Activated CD4-positive, CD25-positive, alpha-beta regulatory T cell treated with anti-CD3 and anti-CD28 coated beads, Interleukin-2, amount 50 U/mL, for 16 hours (primary cell): Measurements from ENCODE around the gene UTP11.

Experiments
- DNase-seq: peaks from one replicate; pipeline ENCODE4 v3.0.0-alpha.2; 2020; ENCODE audit warnings: low read depth, low spot score

Gene UTP11

GRCh38 chr1:38045401-38046332 lies 33.1 kb downstream of the UTP11 start:
- no peak for DNase-seq

DNA sequence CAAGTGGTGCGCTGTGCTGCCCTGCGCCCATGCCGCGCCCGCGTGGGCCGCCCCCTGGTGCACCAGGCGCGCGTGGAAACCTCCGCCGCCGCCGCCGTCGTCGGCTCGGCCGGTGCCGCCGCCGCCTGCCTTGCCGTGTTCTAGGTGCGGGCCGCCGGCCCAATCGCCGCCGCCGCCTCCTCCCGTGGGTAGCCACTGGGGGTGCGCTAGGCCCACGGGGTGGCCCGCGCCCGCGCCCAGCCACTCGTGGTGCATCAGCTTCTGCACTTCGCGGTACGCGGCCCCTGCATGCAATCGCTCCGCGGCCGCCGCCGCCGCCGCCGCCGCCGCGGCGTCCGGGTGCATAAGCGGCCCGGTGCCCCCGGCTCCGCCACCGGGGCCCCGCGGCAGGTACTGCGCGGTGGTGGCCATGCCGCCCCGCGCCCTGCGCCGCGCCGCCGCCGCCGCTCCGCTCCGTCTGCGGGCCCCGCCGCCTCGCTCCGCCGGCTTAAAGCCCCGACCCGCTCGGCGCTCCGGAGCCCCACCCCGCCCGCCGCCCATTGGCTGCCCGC lies 33.9 kb downstream of the UTP11 start, which contains the start of gene POU3F1:
TSS of gene POU3F1 (minus strand) at position 461 of the 551 bp plus-strand sequence. CDS start at position 411, 50 bp downstream.
- DNase-seq = no peak

GRCh38 chr1:38046884-38047602 lies 34.5 kb downstream of the UTP11 start:
- DNase-seq = peak; percentile 56

DNA sequence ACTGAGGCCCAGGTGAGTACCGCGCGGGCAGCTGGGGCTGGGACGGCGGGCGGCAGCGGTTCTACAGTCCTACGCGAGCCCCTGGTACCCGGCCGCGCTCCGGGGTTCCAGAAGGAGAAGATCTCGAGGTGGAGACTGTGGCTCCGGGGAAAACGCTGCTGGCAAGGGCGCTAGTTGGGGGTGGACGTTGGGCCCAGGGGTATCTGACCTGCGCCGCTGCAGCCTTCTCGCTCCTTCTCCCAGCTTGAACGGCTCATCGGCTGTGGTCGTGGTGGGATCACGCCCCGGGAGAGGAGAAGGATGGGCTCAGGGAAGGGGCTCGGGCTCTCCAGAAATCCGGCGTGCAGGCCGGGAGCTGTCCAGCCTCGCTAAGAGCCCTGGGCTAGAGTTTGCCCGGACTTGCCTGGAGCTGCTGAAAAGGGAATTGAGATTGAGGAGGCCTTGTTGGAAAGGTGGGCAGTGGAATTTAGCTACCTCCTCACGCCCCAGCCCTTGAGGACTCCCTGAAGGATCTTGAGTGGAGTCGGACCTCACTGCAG lies 35.1 kb downstream of the UTP11 start:
- DNase-seq = no peak

GRCh38 chr1:38050397-38051078 lies 38.0 kb downstream of the UTP11 start:
- no peak for DNase-seq

GRCh38 chr1:38051079-38051543 lies 38.6 kb downstream of the UTP11 start:
- no peak for DNase-seq

GRCh38 chr1:38052750-38053415 lies 40.3 kb downstream of the UTP11 start:
- DNase-seq = no peak

DNA sequence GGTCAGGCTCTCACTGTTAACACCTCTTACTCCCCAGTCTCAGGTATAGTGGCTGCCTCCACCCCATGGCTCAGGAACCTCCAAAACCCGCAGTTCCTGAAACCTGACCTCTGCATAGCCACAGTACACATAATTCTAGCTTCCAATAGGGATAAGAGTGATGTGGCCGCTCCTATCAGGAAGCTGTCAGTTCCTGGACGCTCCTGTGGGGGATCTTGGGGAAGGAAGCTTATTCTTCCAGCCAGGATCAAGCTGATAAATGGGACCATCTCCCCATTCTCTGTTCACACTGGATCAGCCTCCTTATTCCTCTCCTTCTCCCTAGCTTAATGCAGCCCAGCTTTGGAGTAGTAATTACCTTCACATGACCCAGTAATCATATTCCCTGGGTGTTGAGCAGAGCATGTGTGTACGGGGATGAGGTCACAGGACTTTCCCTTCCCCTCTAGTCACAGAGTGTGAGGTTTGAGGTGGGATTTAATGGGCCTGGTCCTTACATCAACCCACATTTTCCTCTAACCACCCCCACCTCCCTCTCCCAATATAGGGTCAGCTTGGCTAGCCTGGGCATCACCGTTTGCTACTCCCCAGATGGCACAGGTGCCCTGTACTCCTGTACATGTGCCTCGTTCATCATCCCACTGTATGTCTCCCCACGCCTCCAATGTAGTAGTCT lies 41.0 kb downstream of the UTP11 start:
- DNase-seq = no peak

GRCh38 chr1:38055398-38055797 lies 42.9 kb downstream of the UTP11 start:
- DNase-seq = no peak

GRCh38 chr1:38055965-38056364 lies 43.4 kb downstream of the UTP11 start:
- no peak for DNase-seq

- DNase-seq = no peak
Observed at GRCh38 chr1:38059635-38060250, 47.2 kb downstream of the UTP11 start.

- no peak for DNase-seq
Observed at GRCh38 chr1:38060498-38060897, 48.0 kb downstream of the UTP11 start.

DNA sequence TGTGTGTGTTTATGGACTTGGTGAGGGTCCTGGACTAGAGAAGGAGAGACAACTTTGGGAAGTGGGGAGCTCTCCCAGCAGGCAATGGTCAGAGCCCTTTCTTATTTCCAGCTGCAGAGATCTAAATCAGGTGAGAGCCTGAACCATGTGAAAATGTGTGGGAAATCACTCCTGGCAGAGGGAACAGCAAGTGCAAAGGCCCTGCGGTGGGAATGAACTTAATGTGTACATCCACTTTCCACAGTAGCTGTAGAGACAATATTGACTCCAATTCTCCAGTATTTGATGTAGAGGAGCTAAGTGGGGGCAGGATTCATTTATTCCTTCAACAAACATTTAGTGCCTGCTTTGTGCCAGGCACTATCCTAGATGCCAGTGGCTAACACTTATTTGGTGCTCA lies 48.8 kb downstream of the UTP11 start:
- no peak for DNase-seq

DNA sequence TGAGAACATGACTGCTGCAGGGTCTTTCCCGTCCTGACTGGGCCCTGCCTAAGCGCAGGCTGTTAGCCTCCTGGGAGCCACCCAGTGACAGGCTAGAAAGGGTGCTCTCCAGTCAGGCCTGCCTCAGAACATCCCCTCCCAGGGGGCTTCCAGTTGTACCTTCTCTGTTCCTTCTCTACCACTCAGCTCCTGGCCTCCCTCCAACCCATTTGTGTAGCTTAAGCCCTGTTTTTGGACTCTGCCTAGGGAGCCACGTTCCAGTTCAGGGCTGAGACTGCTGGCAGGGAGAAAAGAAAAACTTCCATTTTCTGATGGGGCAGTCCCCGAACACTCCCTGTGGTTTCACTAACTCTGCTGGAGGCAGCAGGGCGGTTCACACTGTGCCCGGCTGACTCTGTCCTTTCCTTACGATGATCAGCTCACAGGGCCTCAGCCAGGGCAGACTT lies 49.4 kb downstream of the UTP11 start:
- no peak for DNase-seq

- no peak for DNase-seq
Observed at GRCh38 chr1:38062361-38063288, 50.1 kb downstream of the UTP11 start.

DNA sequence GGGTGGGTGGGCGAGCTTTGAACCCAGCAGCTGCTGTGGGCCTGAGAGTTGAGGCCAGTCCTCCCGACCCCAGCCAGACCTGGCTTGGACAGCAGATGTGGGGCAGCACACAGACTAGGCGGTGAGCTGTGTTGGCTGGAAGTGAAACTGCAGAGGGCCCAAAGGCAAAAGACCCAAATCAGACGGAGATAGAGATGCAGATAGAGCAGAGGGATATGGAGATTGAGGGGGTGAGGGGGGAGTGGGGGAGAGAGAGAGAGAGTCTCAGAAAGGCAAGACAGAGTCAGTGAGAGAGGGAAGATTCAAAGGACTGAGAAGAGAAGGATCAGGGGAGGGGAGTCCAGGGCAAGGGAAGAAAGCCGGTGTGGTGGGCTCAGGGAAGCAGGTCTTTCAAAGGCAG lies 51.1 kb downstream of the UTP11 start:
- no peak for DNase-seq

DNA sequence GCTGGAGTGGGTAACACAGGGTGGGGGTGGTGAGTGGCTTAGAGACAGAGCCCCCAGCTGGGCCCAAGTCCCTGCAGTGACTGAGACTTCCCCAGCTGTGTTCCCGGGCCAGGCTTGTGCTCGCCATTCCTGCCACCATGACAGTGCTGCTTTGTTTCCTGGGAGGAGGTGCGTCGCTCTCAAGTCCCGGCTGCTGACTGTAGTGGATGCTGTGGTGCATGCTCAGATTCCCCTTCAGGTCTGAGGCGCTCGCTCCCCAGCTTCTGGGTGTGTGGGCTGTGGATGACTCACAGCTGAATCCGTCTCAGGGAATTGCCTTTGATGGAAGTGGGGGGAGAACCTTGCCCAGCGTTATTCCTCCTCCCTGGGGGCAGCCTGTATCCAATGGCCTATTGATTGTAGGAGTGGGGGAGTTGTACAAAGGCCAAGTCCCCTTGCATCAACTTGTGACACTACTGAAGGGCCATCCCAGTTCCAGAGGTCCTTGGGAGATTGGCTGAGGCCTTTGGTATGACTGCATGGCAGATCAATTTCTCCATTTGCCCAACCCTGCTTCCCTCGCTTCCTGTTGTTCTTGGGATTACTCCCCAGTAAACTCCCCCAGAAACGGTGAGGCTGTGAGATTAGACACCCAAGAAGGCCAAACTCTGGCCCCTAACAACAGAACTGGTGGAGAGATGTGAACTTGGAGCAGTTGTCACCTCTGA lies 51.8 kb downstream of the UTP11 start:
- no peak for DNase-seq
